Measurements from ENCODE around the gene MOB3B.

MOB3B gene

DNA sequence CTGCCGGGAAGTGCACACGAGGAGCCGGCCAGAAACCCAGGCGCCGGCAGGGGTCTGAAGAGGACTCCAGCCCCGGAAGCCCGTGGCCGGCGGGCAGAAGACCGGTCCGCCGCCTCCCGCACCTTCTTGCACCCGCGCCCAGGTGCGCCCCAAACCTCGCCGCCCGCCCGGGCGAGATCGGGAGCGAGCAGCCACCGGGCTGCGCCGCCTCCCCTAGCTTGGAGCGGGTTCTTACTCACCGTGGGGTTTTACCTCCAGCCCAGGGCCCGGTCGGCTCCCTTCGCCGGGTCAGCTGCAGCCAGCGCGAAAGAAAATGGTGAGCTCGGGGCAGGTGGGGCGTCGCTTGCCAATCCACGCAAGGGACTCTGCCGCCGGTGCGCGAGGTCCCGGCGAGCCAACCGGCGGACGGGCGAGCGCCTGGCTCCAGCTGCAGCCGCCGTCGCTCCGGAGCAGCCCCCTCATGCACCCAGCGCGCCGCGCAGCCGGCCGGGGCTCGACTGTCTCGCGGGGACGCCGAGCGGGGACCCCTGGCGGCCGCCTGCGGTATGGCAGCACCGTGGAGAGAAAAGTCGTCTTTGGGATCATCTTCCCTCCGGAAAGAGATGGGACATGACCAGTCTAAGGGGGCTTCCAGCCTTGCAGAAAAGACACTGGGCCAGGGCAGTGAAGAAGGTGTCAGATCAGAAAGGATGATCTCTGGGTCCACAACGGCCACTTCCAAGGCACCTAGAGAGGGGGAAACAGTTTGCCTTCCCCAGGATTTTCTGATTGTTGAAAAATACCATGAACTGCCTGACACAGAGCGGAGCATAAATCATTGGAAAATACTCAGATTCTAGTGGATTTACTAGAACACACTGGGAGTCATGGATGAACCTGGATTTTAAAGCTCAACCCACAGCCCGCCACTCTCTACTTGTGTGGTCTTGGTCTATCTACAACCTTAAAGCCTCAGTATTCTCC is at the start of gene MOB3B:
Gene MOB3B (minus strand): TSS at position 499 of the 963 bp plus-strand sequence. CDS start 74,264 bp downstream, outside the sequence.
- peak; percentile 89 for DNase-seq

GRCh38 chr9:27573634-27574590 is 44.3 kb upstream of the MOB3B start:
- DNase-seq = peak; percentile 100

DNA sequence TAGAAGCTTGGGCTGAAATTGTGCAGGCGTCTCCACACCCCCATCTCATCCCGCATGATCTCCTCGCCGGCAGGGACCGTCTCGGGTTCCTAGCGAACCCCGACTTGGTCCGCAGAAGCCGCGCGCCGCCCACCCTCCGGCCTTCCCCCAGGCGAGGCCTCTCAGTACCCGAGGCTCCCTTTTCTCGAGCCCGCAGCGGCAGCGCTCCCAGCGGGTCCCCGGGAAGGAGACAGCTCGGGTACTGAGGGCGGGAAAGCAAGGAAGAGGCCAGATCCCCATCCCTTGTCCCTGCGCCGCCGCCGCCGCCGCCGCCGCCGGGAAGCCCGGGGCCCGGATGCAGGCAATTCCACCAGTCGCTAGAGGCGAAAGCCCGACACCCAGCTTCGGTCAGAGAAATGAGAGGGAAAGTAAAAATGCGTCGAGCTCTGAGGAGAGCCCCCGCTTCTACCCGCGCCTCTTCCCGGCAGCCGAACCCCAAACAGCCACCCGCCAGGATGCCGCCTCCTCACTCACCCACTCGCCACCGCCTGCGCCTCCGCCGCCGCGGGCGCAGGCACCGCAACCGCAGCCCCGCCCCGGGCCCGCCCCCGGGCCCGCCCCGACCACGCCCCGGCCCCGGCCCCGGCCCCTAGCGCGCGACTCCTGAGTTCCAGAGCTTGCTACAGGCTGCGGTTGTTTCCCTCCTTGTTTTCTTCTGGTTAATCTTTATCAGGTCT is 43.5 kb upstream of the MOB3B start, which contains the start of gene C9orf72:
Gene C9orf72 (minus strand): TSS at position 564 of the 716 bp plus-strand sequence. CDS start 6,361 bp downstream, outside the sequence.
- peak; percentile 93 for DNase-seq

DNA sequence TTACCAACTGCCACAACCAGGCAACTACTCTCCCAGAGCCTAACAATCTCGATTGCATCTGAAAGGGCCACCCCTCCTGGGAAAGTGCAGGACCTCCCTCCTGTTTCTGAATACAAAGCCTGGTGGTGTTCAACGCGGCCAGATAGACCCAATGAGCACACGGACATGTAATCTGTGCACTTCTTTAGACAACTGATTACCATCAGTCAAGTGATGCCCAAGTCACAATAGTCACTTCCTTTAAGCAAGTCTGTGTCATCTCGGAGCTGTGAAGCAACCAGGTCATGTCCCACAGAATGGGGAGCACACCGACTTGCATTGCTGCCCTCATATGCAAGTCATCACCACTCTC is 42.9 kb upstream of the MOB3B start:
- peak; percentile 74 for DNase-seq

- DNase-seq = peak; percentile 33
These were observed 42.4 kb upstream of the MOB3B start for GRCh38 chr9:27572061-27572460.

GRCh38 chr9:27571011-27571410 is 41.4 kb upstream of the MOB3B start:
- DNase-seq = no peak

DNA sequence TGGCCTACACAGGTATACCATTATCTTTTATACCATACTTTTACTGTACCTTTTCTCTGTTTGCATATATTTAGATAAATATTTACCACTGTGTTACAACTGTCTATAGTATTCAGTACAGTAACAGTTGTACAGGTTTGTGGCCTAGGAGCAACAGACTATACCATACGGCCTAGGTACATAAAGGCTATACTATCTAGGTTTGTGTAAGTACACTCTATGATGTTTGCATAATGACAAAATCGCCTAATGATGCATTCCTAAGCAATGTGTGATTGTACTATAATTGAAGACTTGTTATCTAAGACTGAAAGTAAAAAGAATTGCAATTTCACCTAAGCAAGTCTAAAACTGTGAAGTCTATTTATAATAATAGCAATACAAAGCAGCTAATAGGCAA is 39.8 kb upstream of the MOB3B start:
- DNase-seq = peak; percentile 84

DNA sequence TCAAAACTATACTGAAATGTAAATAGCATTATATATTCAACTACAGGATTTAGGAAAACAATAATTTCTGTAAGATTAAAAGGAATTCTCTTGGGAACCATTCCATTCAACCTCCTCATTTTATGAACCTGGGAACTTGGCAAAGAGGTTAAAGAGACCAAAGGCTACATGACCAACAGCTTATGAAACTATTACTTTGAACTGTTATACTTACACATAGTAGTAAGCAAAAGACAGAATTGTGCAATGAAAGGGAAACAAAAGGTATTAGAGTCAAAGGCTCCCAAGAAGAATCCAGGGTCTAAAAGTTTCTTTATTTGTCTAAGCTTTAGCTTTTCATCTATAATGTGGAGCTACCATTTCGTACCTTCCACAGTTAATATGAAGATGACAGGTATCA is 36.5 kb upstream of the MOB3B start:
- DNase-seq = no peak

DNA sequence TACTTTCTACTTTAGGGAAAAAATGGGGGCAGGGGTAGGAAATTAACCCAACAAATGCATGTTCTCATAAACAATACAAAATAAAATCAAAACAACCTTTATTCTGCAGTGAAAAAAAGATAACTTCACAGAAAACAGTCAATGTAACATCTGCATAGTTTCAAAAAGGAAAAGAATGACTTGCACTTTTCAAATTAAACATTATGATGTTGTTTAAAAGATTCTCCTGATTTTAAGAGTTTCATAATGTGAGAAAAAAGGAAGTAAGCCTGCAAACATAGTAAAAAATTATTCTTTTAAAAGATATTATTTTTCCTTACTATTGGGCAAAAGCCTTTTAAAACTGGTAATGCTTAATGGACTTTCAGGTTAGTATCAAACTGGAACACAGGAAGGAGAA is 36.1 kb upstream of the MOB3B start:
- DNase-seq = no peak

- DNase-seq = no peak
These were observed 35.1 kb upstream of the MOB3B start for GRCh38 chr9:27564670-27565069.

- DNase-seq = no peak
These were observed 34.3 kb upstream of the MOB3B start for GRCh38 chr9:27563738-27564430.

DNA sequence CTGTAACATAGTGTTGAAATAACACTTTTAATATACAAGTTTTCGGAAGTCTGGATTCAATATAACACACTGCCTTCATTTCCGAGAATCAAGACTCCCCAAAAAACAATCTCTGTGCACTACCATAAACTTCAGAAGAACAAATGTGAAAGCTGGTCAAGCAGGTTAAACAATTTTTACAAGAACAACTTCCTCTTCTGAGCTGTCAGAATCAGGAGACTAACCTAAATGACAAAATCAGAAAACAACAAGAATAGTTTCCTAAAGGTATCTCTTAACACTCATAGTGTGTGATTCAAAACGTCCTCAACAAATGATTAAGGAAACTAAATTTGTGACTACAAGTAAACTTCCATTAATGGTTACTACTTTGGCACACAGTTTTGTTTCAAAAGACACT is 32.1 kb upstream of the MOB3B start:
- DNase-seq = no peak

- no peak for DNase-seq
These were observed 30.8 kb upstream of the MOB3B start for GRCh38 chr9:27560457-27560856.

GRCh38 chr9:27558307-27558706 is 28.7 kb upstream of the MOB3B start:
- no peak for DNase-seq

- DNase-seq = no peak
These were observed 26.9 kb upstream of the MOB3B start for GRCh38 chr9:27556470-27556869.

DNA sequence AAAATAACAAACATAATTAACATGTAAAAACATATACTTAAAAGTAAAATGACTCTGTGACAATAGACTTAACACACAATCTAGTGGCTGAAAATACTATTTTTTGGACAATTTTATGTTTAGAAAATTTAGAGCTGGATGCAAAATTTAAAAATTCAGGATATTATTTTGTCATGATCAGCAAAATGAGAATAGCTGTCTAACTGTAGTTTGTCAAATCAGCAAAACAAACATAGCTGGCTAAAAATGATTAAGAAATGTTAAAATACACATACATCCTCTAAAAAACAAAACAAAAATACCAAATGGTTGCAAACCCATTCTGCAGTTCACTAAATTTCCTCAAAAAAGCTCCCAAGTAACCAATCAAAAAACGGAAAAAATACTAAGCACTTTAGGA is 25.1 kb upstream of the MOB3B start:
- no peak for DNase-seq

DNA sequence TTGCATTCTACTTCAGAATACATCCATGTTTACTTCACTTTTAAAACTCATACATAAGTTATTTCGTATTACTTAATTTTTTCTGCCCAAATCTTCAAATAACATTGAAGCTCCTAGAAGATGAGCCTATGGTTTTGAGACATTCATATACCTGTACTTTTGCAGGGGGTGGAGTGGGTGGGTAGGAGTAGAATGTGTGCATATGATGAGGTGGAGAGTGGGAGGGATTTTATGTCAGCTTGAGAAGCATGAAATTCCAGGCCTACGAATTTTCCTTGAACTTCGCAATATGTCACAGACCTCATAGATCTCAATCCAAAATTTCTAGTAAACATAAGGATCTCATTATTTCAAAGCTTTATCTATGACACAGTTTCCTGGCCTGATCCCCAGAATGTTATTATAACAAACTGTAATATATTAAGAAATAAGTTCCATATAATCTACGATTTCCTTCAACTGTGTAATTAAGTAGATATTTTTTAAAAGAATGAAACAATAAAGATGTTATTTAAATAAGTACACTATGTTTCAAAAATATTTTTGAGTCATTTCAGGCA is 19.7 kb upstream of the MOB3B start:
- no peak for DNase-seq

DNA sequence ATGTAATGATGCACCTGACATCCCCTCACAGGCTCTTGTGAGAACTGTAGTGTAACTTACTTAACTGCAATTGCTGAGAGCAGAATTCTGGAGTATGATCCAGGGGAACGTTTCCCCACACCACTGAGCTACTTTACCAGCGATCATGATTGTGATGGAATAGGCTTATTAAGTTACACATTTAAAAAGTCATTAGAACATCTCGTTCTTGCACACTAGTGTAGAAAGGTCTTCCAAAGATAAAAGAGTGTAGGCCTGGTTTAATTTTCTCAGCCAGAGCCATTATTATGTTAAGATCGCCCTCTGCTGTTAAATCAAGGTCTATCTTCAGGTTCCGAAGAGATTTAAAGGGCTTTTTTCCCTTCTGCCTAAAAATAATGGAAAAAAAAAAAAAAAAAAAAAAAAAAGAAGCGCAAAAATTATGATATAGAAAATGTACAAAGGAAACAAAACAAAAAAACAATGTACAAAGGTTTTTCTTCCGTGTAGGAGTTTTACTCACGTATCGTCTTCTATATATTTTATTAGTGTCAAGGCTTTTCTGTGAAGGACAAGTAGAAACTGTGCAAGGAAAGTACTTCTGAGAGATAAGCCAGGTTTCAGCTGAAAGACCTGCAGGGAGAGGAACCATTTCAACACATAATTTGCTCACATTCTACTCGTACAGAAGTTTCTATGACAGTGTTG is 18.6 kb upstream of the MOB3B start:
- peak; percentile 60 for DNase-seq

GRCh38 chr9:27545471-27545870 is 15.9 kb upstream of the MOB3B start:
- DNase-seq = no peak

DNA sequence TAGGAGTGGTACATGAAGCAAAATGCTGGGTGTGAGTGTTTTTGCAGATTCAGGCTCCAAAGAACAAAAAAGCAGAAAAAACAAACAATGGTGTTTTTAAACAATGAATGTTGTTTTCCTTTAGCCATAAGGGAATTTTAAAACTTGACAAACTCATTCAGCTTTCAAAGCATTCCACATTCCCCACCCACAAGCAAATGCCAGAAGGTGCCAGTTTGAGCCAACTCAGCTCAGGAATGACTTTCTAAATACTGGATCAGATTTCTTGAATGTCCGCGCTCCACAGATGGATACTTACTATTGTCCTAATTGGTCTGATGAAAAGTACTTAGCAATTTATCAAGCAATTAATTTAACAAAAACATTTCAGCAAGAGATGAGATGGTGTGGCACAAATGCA is 12.9 kb upstream of the MOB3B start:
- peak; percentile 46 for DNase-seq

DNA sequence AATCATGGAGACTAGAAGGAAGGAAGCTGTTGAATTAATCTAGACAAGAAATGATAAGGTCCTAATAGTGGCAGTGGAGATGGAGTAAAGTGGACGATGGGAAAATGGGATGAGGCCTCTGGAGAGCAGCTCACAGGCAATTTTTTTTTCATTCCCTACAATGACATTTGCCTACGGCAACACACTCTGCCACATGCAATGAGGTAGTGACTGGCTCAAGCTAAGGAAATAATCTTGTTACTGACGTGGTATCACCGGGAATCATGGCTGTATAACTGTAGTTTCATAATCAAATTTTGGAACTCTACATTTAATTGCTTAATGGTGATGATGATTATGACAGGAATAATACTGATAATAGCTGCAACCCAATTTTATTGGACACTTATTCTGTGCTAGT is 12.1 kb upstream of the MOB3B start:
- DNase-seq = no peak

Data from NCI-H69 (cell line).